HepG2 (cell line): ENCODE results near the gene CFAP97D1. TPM values are rescaled to one million over a fixed set of nuclear protein-coding genes. Genes with fewer than 3 reads are reported as not detected.
A peak's percentile ranks its signal among the peaks of the same experiment; 100 is the strongest.

ENCODE experiments used
- ARNT ChIP-seq: fragments of 450-650 bp; IDR thresholded peaks from 2 replicates; pipeline ENCODE4 v1.6.1; 2017
- DNMT3B ChIP-seq: conservative IDR thresholded peaks from 2 replicates; pipeline ENCODE4 v1.6.1; 2016; ENCODE audit warnings: missing biosample characterization, control low read depth
- FOXA3 ChIP-seq: IDR thresholded peaks from 2 replicates; pipeline ENCODE4 v1.6.1; 2016; ENCODE audit warnings: missing genetic modification reagents, missing compliant biosample characterization
- FOXO1 ChIP-seq: sonication (generic); formaldehyde crosslinking; IDR thresholded peaks from 2 replicates; pipeline ENCODE4 v1.4.0; 2020; ENCODE audit warnings: missing genetic modification reagents
- GABPB1 ChIP-seq: IDR thresholded peaks from 2 replicates; pipeline ENCODE4 v1.6.1; 2016; ENCODE audit warnings: mild to moderate bottlenecking, missing genetic modification reagents, moderate library complexity, missing compliant biosample characterization
- JUN ChIP-seq: sonication (generic); formaldehyde crosslinking; IDR thresholded peaks from 2 replicates; pipeline ENCODE4 v1.4.0; 2020; ENCODE audit warnings: mild to moderate bottlenecking, missing genetic modification reagents
- JUNB ChIP-seq: sonication (generic); formaldehyde crosslinking; IDR thresholded peaks from 2 replicates; pipeline ENCODE4 v1.8.0; 2022; ENCODE audit warnings: missing genetic modification reagents, mild to moderate bottlenecking, borderline replicate concordance
- MZF1 ChIP-seq: sonication (generic); formaldehyde crosslinking; IDR thresholded peaks from 2 replicates; pipeline ENCODE4 v1.8.1; 2023; ENCODE audit warnings: mild to moderate bottlenecking, missing genetic modification reagents, borderline replicate concordance
- NR2F2 ChIP-seq: IDR thresholded peaks from 2 replicates; pipeline ENCODE4 v1.6.1; 2012; ENCODE audit warnings: low read depth, inconsistent platforms, borderline replicate concordance
- SAP130 ChIP-seq: IDR thresholded peaks from 2 replicates; pipeline ENCODE4 v1.6.1; 2016; ENCODE audit warnings: low read depth
- SNAPC2 ChIP-seq: sonication (generic); formaldehyde crosslinking; IDR thresholded peaks from 2 replicates; pipeline ENCODE4 v1.8.1; 2022; ENCODE audit warnings: mild to moderate bottlenecking, missing genetic modification reagents
- TAF1 ChIP-seq: sonication (generic); formaldehyde crosslinking; IDR thresholded peaks from 2 replicates; pipeline ENCODE4 v1.4.0; 2020; ENCODE audit warnings: missing genetic modification reagents
- TBL1XR1 ChIP-seq: fragments of 150-350 bp; IDR thresholded peaks from 2 replicates; pipeline ENCODE4 v1.6.1; 2014; ENCODE audit warnings: borderline replicate concordance, low read length; ENCODE audit not compliant: partially characterized antibody
- YY1 ChIP-seq: IDR thresholded peaks from 2 replicates; pipeline ENCODE4 v1.6.1; 2011; ENCODE audit warnings: low read length, low read depth, moderate library complexity, mild to moderate bottlenecking; ENCODE audit not compliant: insufficient read depth, insufficient replicate concordance
- ZKSCAN8 ChIP-seq: IDR thresholded peaks from 2 replicates; pipeline ENCODE4 v1.6.1; 2016; ENCODE audit warnings: borderline replicate concordance, missing genetic modification reagents, missing compliant biosample characterization
- ZNF264 ChIP-seq: sonication (generic); formaldehyde crosslinking; IDR thresholded peaks from 2 replicates; pipeline ENCODE4 v1.4.0; 2020; ENCODE audit warnings: missing genetic modification reagents
- ZNF335 ChIP-seq: sonication (generic); formaldehyde crosslinking; IDR thresholded peaks from 2 replicates; pipeline ENCODE4 v1.4.0; 2020; ENCODE audit warnings: missing genetic modification reagents
- ZNF547 ChIP-seq: sonication (generic); formaldehyde crosslinking; IDR thresholded peaks from 2 replicates; pipeline ENCODE4 v1.5.1; 2020; ENCODE audit warnings: mild to moderate bottlenecking, missing genetic modification reagents
- ZNF644 ChIP-seq: IDR thresholded peaks from 2 replicates; pipeline ENCODE4 v1.6.1; 2016; ENCODE audit warnings: low read depth
- ZNF7 ChIP-seq: IDR thresholded peaks from 2 replicates; pipeline ENCODE4 v1.6.1; 2016; ENCODE audit warnings: missing biosample characterization, missing genetic modification reagents
- ZNF83 ChIP-seq: sonication (generic); formaldehyde crosslinking; IDR thresholded peaks from 2 replicates; pipeline ENCODE4 v1.4.0; 2020; ENCODE audit warnings: missing genetic modification reagents, mild to moderate bottlenecking, borderline replicate concordance
- polyA plus RNA-seq, 8 experiments: library from polyadenylated mRNA; depleted of rRNA in 3 of 8; stranded (reverse) in 7 of 8; unstranded in 1 of 8; fragments of >200 nt; fragmentation: Illumina TruSeq in 4 of 8; extraction: Trizol in 4 of 8; gene quantifications; 2 replicates each; pipeline versions ENCODE4 v1.2.1 to v1.2.3, GENCODE V29; 2011 to 2016; ENCODE audit warnings: low read depth in 4 of 8, missing spikeins in 1 of 8, mixed read lengths in 1 of 8; ENCODE audit not compliant: insufficient read depth in 1 of 8
- total RNA-seq, 5 experiments: library from RNA; depleted of rRNA; stranded (reverse); fragments of >200 nt; fragmentation: Illumina TruSeq; extraction: Trizol; gene quantifications; 2 replicates each; pipeline ENCODE4 v1.2.3, GENCODE V29; 2016; ENCODE audit warnings: low read depth in 1 of 5
- TF ChIP-seq, protein P1 (sequence below): sonication (generic); formaldehyde crosslinking; IDR thresholded peaks from 2 replicates; pipeline ENCODE4 v1.5.0; 2020; ENCODE audit warnings: mild to moderate bottlenecking, missing genetic modification reagents
- TF ChIP-seq, protein P2 (sequence below): sonication (generic); formaldehyde crosslinking; IDR thresholded peaks from 2 replicates; pipeline ENCODE4 v1.5.1; 2020; ENCODE audit warnings: missing genetic modification reagents, mild to moderate bottlenecking, borderline replicate concordance
- TF ChIP-seq, protein P3 (sequence below): sonication (generic); formaldehyde crosslinking; IDR thresholded peaks from 2 replicates; pipeline ENCODE4 v1.4.0; 2020; ENCODE audit warnings: mild to moderate bottlenecking, missing genetic modification reagents
- TF ChIP-seq, protein P4 (sequence below): sonication (generic); formaldehyde crosslinking; IDR thresholded peaks from 2 replicates; pipeline ENCODE4 v1.9.0; 2021; ENCODE audit warnings: missing genetic modification reagents, borderline replicate concordance
- TF ChIP-seq, protein P5 (sequence below): IDR thresholded peaks from 2 replicates; pipeline ENCODE4 v1.6.1; 2016; ENCODE audit warnings: missing genetic modification reagents, missing compliant biosample characterization

CFAP97D1 gene
- total and polyA plus RNA-seq, 2 of the 13 experiments (the other 11 are each of a cell fraction or from before 2014, with no cell fraction given): 0.02 TPM; not detected in 1

DNA sequence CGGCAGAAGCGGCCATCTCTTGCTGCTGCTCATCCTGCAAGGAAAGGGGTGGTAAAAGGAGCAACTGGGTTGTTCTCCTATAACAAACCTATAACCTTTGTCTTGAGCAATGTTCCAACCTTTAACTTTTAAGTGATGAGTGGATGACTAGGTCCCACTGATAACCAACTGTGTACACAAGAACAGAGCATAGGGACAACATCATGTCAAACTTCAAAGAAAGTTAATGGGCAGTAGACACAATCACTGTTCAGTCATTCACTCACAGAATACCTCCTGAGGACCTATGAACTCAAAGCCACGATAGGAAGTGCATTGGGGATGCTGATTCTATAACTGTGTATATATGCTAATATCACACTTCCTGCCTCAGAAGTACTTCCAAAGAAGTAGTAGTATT is 21.6 kb downstream of the CFAP97D1 start (continued):
- TF ChIP-seq FOXO1 (CRISPR knock-in tag): peak; percentile 71; the same call in 1 of the 2 replicates
- TF ChIP-seq SNAPC2 (CRISPR knock-in tag): peak; percentile 84
- peak; percentile 34; the same call in 1 of the 2 replicates for TF ChIP-seq GABPB1 (CRISPR knock-in tag)
- TF ChIP-seq ZNF264: peak; percentile 33; the same call in 1 of the 2 replicates
- TF ChIP-seq ZNF83 (CRISPR knock-in tag): no peak
- TF ChIP-seq ZNF7: no peak
- TF ChIP-seq ZNF644 (CRISPR knock-in tag): 0 out of 2 replicates have a peak, but pooled peaks have one; percentile 61
- TF ChIP-seq TAF1 (CRISPR knock-in tag): no peak
- no peak for TF ChIP-seq YY1
- TF ChIP-seq, protein P1, sequence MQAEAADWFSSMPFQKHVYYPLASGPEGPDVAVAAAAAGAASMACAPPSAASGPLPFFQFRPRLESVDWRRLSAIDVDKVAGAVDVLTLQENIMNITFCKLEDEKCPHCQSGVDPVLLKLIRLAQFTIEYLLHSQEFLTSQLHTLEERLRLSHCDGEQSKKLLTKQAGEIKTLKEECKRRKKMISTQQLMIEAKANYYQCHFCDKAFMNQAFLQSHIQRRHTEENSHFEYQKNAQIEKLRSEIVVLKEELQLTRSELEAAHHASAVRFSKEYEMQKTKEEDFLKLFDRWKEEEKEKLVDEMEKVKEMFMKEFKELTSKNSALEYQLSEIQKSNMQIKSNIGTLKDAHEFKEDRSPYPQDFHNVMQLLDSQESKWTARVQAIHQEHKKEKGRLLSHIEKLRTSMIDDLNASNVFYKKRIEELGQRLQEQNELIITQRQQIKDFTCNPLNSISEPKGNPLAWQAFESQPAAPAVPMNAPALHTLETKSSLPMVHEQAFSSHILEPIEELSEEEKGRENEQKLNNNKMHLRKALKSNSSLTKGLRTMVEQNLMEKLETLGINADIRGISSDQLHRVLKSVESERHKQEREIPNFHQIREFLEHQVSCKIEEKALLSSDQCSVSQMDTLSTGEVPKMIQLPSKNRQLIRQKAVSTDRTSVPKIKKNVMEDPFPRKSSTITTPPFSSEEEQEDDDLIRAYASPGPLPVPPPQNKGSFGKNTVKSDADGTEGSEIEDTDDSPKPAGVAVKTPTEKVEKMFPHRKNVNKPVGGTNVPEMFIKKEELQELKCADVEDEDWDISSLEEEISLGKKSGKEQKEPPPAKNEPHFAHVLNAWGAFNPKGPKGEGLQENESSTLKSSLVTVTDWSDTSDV: no peak
- TF ChIP-seq JUNB (CRISPR knock-in tag): peak; percentile 92
- TF ChIP-seq DNMT3B (CRISPR knock-in tag): no peak
- peak; percentile 71 for TF ChIP-seq SAP130 (CRISPR knock-in tag)
- TF ChIP-seq, protein P2, sequence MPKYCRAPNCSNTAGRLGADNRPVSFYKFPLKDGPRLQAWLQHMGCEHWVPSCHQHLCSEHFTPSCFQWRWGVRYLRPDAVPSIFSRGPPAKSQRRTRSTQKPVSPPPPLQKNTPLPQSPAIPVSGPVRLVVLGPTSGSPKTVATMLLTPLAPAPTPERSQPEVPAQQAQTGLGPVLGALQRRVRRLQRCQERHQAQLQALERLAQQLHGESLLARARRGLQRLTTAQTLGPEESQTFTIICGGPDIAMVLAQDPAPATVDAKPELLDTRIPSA (CRISPR knock-in tag): no peak
- TF ChIP-seq, protein P3, sequence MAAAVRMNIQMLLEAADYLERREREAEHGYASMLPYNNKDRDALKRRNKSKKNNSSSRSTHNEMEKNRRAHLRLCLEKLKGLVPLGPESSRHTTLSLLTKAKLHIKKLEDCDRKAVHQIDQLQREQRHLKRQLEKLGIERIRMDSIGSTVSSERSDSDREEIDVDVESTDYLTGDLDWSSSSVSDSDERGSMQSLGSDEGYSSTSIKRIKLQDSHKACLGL (CRISPR knock-in tag): no peak
- 0 out of 2 replicates have a peak, but pooled peaks have one; percentile 40 for TF ChIP-seq ZNF335 (CRISPR knock-in tag)
- peak; percentile 63; the same call in 1 of the 2 replicates for TF ChIP-seq ZKSCAN8 (CRISPR knock-in tag)
- no peak for TF ChIP-seq MZF1 (CRISPR knock-in tag)
- peak; percentile 82; the same call in 1 of the 2 replicates for TF ChIP-seq JUN (CRISPR knock-in tag)
- peak; percentile 99 for TF ChIP-seq NR2F2
- peak; percentile 98 for TF ChIP-seq FOXA3
- TF ChIP-seq, protein P4, sequence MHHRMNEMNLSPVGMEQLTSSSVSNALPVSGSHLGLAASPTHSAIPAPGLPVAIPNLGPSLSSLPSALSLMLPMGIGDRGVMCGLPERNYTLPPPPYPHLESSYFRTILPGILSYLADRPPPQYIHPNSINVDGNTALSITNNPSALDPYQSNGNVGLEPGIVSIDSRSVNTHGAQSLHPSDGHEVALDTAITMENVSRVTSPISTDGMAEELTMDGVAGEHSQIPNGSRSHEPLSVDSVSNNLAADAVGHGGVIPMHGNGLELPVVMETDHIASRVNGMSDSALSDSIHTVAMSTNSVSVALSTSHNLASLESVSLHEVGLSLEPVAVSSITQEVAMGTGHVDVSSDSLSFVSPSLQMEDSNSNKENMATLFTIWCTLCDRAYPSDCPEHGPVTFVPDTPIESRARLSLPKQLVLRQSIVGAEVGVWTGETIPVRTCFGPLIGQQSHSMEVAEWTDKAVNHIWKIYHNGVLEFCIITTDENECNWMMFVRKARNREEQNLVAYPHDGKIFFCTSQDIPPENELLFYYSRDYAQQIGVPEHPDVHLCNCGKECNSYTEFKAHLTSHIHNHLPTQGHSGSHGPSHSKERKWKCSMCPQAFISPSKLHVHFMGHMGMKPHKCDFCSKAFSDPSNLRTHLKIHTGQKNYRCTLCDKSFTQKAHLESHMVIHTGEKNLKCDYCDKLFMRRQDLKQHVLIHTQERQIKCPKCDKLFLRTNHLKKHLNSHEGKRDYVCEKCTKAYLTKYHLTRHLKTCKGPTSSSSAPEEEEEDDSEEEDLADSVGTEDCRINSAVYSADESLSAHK: no peak
- TF ChIP-seq ARNT: no peak
- no peak for TF ChIP-seq TBL1XR1
- no peak for TF ChIP-seq ZNF547 (CRISPR knock-in tag)
- TF ChIP-seq, protein P5, sequence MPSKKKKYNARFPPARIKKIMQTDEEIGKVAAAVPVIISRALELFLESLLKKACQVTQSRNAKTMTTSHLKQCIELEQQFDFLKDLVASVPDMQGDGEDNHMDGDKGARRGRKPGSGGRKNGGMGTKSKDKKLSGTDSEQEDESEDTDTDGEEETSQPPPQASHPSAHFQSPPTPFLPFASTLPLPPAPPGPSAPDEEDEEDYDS (CRISPR knock-in tag): no peak
